ENCODE results near the gene CLEC3B. TPM values are rescaled to one million over a fixed set of nuclear protein-coding genes. Genes with fewer than 3 reads are reported as not detected.

CLEC3B gene
- polyA plus RNA-seq, 2 of the 4 experiments (the other 2 are of a cell fraction): not detected

- FAIRE-seq (no peak), DNase-seq (ENCODE audit: low read depth in 1 of 2, low spot score in 1 of 2) (no peak), ATAC-seq (no peak)
- H3K4me1 ChIP-seq: no peaks in the 10 kb centered on the region
- no peak for TF ChIP-seq MYC (IDR thresholded peaks at IDR 0.05; ENCODE audit: borderline replicate concordance, low read length)
- no peak for TF ChIP-seq USF2 (IDR thresholded peaks at IDR 0.05)
- TF ChIP-seq NPAS2 (CRISPR knock-in tag; IDR thresholded peaks at IDR 0.05; ENCODE audit: borderline replicate concordance): no peak
- TF ChIP-seq SMC3 (IDR thresholded peaks at IDR 0.05): no peak
- no peak for TF ChIP-seq HOXA7 (CRISPR knock-in tag; IDR thresholded peaks at IDR 0.05)
- no peak for TF ChIP-seq JUN (IDR thresholded peaks at IDR 0.05)
- H3K27ac ChIP-seq: no peak overlapping the region
- no peak overlapping the region for H3K4me2 ChIP-seq
- no peak overlapping the region for H3K4me3 ChIP-seq
- POLR2A ChIA-PET: no interaction called here
- no peaks in the 10 kb centered on the region for H3K9me3 ChIP-seq
- CTCF ChIA-PET: interaction anchor here (0.6 kb wide), 1 partner anchor 962 kb away, joined by 4 read pairs; no protein-coding TSS in a partner anchor
- WGBS (ENCODE audit: missing lambda C conversion rate): 73% methylated on average over 8 of the region's 8 CpGs
Observed at GRCh38 chr3:45020534-45020933, 5.6 kb upstream of the CLEC3B start.

GRCh38 chr3:45021524-45022297 is 4.4 kb upstream of the CLEC3B start:
- H3K27ac ChIP-seq: no peak overlapping the region
- POLR2A ChIA-PET: no interaction called here
- no peaks in the 10 kb centered on the region for H3K4me1 ChIP-seq
- WGBS (ENCODE audit: missing lambda C conversion rate): 72% methylated on average over 10 of the region's 12 CpGs
- no peaks in the 10 kb centered on the region for H3K9me3 ChIP-seq
- ATAC-seq (no peak), DNase-seq (ENCODE audit: low read depth in 1 of 2, low spot score in 1 of 2) (no peak), FAIRE-seq (no peak)
- CTCF ChIA-PET: no interaction called here
- no peak for TF ChIP-seq FOSL2 (IDR thresholded peaks at IDR 0.05)
- no peak for TF ChIP-seq FOSL2 (CRISPR knock-in tag; IDR thresholded peaks at IDR 0.05)
- no peak for TF ChIP-seq RCOR1 (IDR thresholded peaks at IDR 0.05; ENCODE audit: low read depth, low read length)
- TF ChIP-seq KDM1A (IDR thresholded peaks at IDR 0.05; ENCODE audit: low read depth): no peak
- TF ChIP-seq EHMT2 (IDR thresholded peaks at IDR 0.05; ENCODE audit: low read depth): no peak
- no peak for TF ChIP-seq POLR2A (IDR thresholded peaks at IDR 0.05; ENCODE audit: low read length)
- no peak for TF ChIP-seq ELK1 (IDR thresholded peaks at IDR 0.05; ENCODE audit: low read depth, low read length)
- TF ChIP-seq SMC3 (IDR thresholded peaks at IDR 0.05): no peak
- TF ChIP-seq MAZ (IDR thresholded peaks at IDR 0.05; ENCODE audit: borderline replicate concordance, low read depth, low read length): no peak
- no peak for TF ChIP-seq ZFP36 (IDR thresholded peaks at IDR 0.05; ENCODE audit: borderline replicate concordance, partially characterized antibody)
- no peak for TF ChIP-seq ESRRA (IDR thresholded peaks at IDR 0.05; ENCODE audit: borderline replicate concordance, low read length)
- no peak for TF ChIP-seq E2F6 (IDR thresholded peaks at IDR 0.05; ENCODE audit: borderline replicate concordance, low read depth)
- TF ChIP-seq CEBPB (IDR thresholded peaks at IDR 0.05): no peak
- no peak for TF ChIP-seq HOXB5 (CRISPR knock-in tag; IDR thresholded peaks at IDR 0.05)
- no peak for TF ChIP-seq HES2 (IDR thresholded peaks at IDR 0.05)
- no peak for TF ChIP-seq HDAC2 (IDR thresholded peaks at IDR 0.05)
- no peak for TF ChIP-seq TP53 (CRISPR knock-in tag; IDR thresholded peaks at IDR 0.05)
- no peak for TF ChIP-seq RNF2 (IDR thresholded peaks at IDR 0.05; ENCODE audit: borderline replicate concordance, low read depth)
- TF ChIP-seq CTCF (IDR thresholded peaks at IDR 0.05): no peak
- no peak for TF ChIP-seq FOXS1 (CRISPR knock-in tag; IDR thresholded peaks at IDR 0.05)
- no peak overlapping the region for H3K4me3 ChIP-seq
- H3K4me2 ChIP-seq: no peak overlapping the region
